MCF 10A (cell line): ENCODE results near the gene TBKBP1. TPM values are rescaled to one million over a fixed set of nuclear protein-coding genes. Genes with fewer than 3 reads are reported as not detected.

Source experiments
- BruUV-seq: library from RNA; stranded (reverse); fragments of 400-500 nt; replicated peaks from 2 replicates; lab custom pipeline; 2021; lab: Mats Ljungman, UMichigan
- CTCF ChIA-PET: fragments of 300-600 bp; sonication (Branson Sonifier 250); formaldehyde crosslinking; extraction: SDS; loops from one replicate; lab custom pipeline; 2021; ENCODE audit warnings: antibody characterized with exemption, inconsistent platforms; lab: Yijun Ruan, JAX
- POLR2A ChIA-PET: fragments of 300-600, 350-650 bp; sonication (Branson Sonifier 250); formaldehyde crosslinking; extraction: SDS; loops from one replicate; lab custom pipeline; 2020; ENCODE audit warnings: antibody characterized with exemption, inconsistent platforms; lab: Yijun Ruan, JAX
- DNase-seq: peaks from one replicate; pipeline ENCODE4 v3.0.0-alpha.2; 2018; ENCODE audit not compliant: unreplicated experiment
- H3K27ac Mint-ChIP-seq: one replicate; pipeline ENCODE4 v1.8.0; 2022; ENCODE audit warnings: mild to moderate bottlenecking, low read depth, mixed read lengths; ENCODE audit not compliant: unreplicated experiment
- H3K27me3 Mint-ChIP-seq: one replicate; pipeline ENCODE4 v1.8.0; 2022; ENCODE audit warnings: mixed read lengths; ENCODE audit not compliant: insufficient read depth, unreplicated experiment
- H3K36me3 Mint-ChIP-seq: one replicate; pipeline ENCODE4 v1.8.0; 2022; ENCODE audit warnings: mild to moderate bottlenecking, moderate library complexity, mixed read lengths; ENCODE audit not compliant: insufficient read depth, unreplicated experiment
- H3K4me1 Mint-ChIP-seq: one replicate; pipeline ENCODE4 v1.8.0; 2022; ENCODE audit warnings: mixed read lengths; ENCODE audit not compliant: insufficient read depth, unreplicated experiment
- H3K4me3 Mint-ChIP-seq: one replicate; pipeline ENCODE4 v1.8.0; 2022; ENCODE audit warnings: mild to moderate bottlenecking, moderate library complexity, mixed read lengths; ENCODE audit not compliant: unreplicated experiment
- H3K9me3 Mint-ChIP-seq: one replicate; pipeline ENCODE4 v1.8.0; 2022; ENCODE audit warnings: mixed read lengths; ENCODE audit not compliant: unreplicated experiment
- CTCF ChIP-seq: fragments of 200-600 bp; IDR thresholded peaks from one replicate; pipeline ENCODE4 v1.8.0; 2022; ENCODE audit warnings: antibody characterized with exemption, mild to moderate bottlenecking; ENCODE audit not compliant: unreplicated experiment
- intact Hi-C: fragments of 100-400 bp; cut with micrococcal nuclease; formaldehyde crosslinking; loops from 2 replicates; pipeline ENCODE4 v1.14.1; 2022
- total RNA-seq: library from RNA; stranded (reverse); gene quantifications from 2 replicates; pipeline ENCODE4 v1.2.3, GENCODE V29; 2022

The TBKBP1 gene
- total RNA-seq, 1 experiment from 2014 or later: 0.40 TPM

- Mint-ChIP-seq H3K27ac (no peak overlapping the region), H3K9me3 (no peaks in the 10 kb centered on the region), H3K4me3 (no peak overlapping the region), H3K27me3 (peaks cover 39% of the 10 kb centered on the region), H3K4me1 (peaks cover 8% of the 10 kb centered on the region), H3K36me3 (no peaks in the 10 kb centered on the region)
- POLR2A ChIA-PET: no interaction called here
- CTCF ChIA-PET: interaction anchor here (1.1 to 1.4 kb wide), 3 partner anchors 9 to 97 kb away, joined by 3 to 5 read pairs (median 4); no protein-coding TSS in a partner anchor
- DNase-seq: no peak
- intact Hi-C loops: no loop called here
- no peak for TF ChIP-seq CTCF
- no TSS peak for BruUV-seq
Measured at GRCh38 chr17:47707884-47708283, 13.9 kb downstream of the TBKBP1 start.

- H3K9me3 Mint-ChIP-seq: no peaks in the 10 kb centered on the region
- intact Hi-C loops: no loop called here
- TF ChIP-seq CTCF: no peak
- H3K27ac Mint-ChIP-seq: no peak overlapping the region
- CTCF ChIA-PET: interaction anchor here (0.6 to 1.4 kb wide), 4 partner anchors 9 to 96 kb away, joined by 3 to 5 read pairs (median 4); no protein-coding TSS in a partner anchor
- H3K27me3 Mint-ChIP-seq: peaks cover 44% of the 10 kb centered on the region
- H3K36me3 Mint-ChIP-seq: no peaks in the 10 kb centered on the region
- peaks cover 8% of the 10 kb centered on the region for H3K4me1 Mint-ChIP-seq
- no peak overlapping the region for H3K4me3 Mint-ChIP-seq
- DNase-seq: no peak
- BruUV-seq: no TSS peak
- POLR2A ChIA-PET: no interaction called here
Measured at GRCh38 chr17:47708312-47708863, 14.4 kb downstream of the TBKBP1 start.

GRCh38 chr17:47708864-47709541 is 15.0 kb downstream of the TBKBP1 start:
- Mint-ChIP-seq H3K27me3 (peaks cover 50% of the 10 kb centered on the region), H3K9me3 (no peaks in the 10 kb centered on the region), H3K27ac (no peak overlapping the region), H3K4me3 (no peak overlapping the region), H3K36me3 (no peaks in the 10 kb centered on the region), H3K4me1 (peaks cover 8% of the 10 kb centered on the region)
- BruUV-seq: no TSS peak
- DNase-seq: no peak
- intact Hi-C loops: no loop called here
- ChIA-PET POLR2A (no interaction called here), CTCF (interaction anchor here (0.6 kb wide), 1 partner anchor 25 kb away, joined by 3 read pairs; no protein-coding TSS in a partner anchor)
- TF ChIP-seq CTCF: no peak

GRCh38 chr17:47709594-47709993 is 15.6 kb downstream of the TBKBP1 start:
- DNase-seq: no peak
- TF ChIP-seq CTCF: no peak
- CTCF ChIA-PET: no interaction called here
- POLR2A ChIA-PET: no interaction called here
- Mint-ChIP-seq H3K9me3 (no peaks in the 10 kb centered on the region), H3K4me3 (no peak overlapping the region), H3K36me3 (no peaks in the 10 kb centered on the region), H3K27me3 (peaks cover 50% of the 10 kb centered on the region), H3K4me1 (peaks cover 8% of the 10 kb centered on the region), H3K27ac (no peak overlapping the region)
- no TSS peak for BruUV-seq
- intact Hi-C loops: no loop called here
